ENCODE results near the gene CDC7.

- TF ChIP-seq, protein P1, sequence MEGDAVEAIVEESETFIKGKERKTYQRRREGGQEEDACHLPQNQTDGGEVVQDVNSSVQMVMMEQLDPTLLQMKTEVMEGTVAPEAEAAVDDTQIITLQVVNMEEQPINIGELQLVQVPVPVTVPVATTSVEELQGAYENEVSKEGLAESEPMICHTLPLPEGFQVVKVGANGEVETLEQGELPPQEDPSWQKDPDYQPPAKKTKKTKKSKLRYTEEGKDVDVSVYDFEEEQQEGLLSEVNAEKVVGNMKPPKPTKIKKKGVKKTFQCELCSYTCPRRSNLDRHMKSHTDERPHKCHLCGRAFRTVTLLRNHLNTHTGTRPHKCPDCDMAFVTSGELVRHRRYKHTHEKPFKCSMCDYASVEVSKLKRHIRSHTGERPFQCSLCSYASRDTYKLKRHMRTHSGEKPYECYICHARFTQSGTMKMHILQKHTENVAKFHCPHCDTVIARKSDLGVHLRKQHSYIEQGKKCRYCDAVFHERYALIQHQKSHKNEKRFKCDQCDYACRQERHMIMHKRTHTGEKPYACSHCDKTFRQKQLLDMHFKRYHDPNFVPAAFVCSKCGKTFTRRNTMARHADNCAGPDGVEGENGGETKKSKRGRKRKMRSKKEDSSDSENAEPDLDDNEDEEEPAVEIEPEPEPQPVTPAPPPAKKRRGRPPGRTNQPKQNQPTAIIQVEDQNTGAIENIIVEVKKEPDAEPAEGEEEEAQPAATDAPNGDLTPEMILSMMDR (IDR thresholded peaks at IDR 0.05; ENCODE audit: low read length), result no peak
- no peak for TF ChIP-seq EZH2 (optimal IDR thresholded peaks at IDR 0.05; ENCODE audit: low read depth, low read length)
These were observed 24.0 kb upstream of the CDC7 start for GRCh38 chr1:91476533-91477217.
